ENCODE data around the gene CYTH2.

- no peak for TF ChIP-seq POLR2AphosphoS5 (IDR thresholded peaks at IDR 0.05; ENCODE audit: low read depth, low read length)
- TF ChIP-seq SIN3A (IDR thresholded peaks at IDR 0.05; ENCODE audit: borderline replicate concordance, low read depth, low read length) = no peak
- no peak for TF ChIP-seq NRF1 (IDR thresholded peaks at IDR 0.05; ENCODE audit: low read depth, low read length)
- no peak for TF ChIP-seq CTCF (IDR thresholded peaks at IDR 0.05)
- TF ChIP-seq TAF1 (IDR thresholded peaks at IDR 0.05; ENCODE audit: borderline replicate concordance, low read depth, low read length) = no peak
- no peak for TF ChIP-seq NFIC (IDR thresholded peaks at IDR 0.05; ENCODE audit: borderline replicate concordance)
- TF ChIP-seq MAX (IDR thresholded peaks at IDR 0.05; ENCODE audit: low read depth) = no peak
- TF ChIP-seq RAD21 (IDR thresholded peaks at IDR 0.05; ENCODE audit: low read length) = no peak
- TF ChIP-seq MEF2A (IDR thresholded peaks at IDR 0.05; ENCODE audit: borderline replicate concordance, low read depth) = no peak
- no peak for TF ChIP-seq RFX5 (IDR thresholded peaks at IDR 0.05; ENCODE audit: low read length)
- TF ChIP-seq TEAD4 (IDR thresholded peaks at IDR 0.05; ENCODE audit: borderline replicate concordance, insufficient read depth) = no peak
- no peak for TF ChIP-seq REST (IDR thresholded peaks at IDR 0.05; ENCODE audit: low read depth, low read length)
- no peak for TF ChIP-seq FOXM1 (IDR thresholded peaks at IDR 0.05; ENCODE audit: low read depth)
- no peak for TF ChIP-seq RCOR1 (IDR thresholded peaks at IDR 0.05; ENCODE audit: low read length)
These were observed 5.0 kb downstream of the CYTH2 start for GRCh38 chr19:48474084-48474592.

Measured in SK-N-SH (cell line).